Measurements from ENCODE around the gene JAK3. TPM values are rescaled to one million over a fixed set of nuclear protein-coding genes. Genes with fewer than 3 reads are reported as not detected.
"Not testable (repeated sequence)": the region's sequence is repeated elsewhere in the genome, so short reads cannot be mapped to it uniquely, and the experiment has no call there.

The JAK3 gene
- total and polyA plus RNA-seq, 2 of the 8 experiments (the other 6 are each of a cell fraction or from before 2014, with no cell fraction given): 4.0 to 4.7 TPM

DNA sequence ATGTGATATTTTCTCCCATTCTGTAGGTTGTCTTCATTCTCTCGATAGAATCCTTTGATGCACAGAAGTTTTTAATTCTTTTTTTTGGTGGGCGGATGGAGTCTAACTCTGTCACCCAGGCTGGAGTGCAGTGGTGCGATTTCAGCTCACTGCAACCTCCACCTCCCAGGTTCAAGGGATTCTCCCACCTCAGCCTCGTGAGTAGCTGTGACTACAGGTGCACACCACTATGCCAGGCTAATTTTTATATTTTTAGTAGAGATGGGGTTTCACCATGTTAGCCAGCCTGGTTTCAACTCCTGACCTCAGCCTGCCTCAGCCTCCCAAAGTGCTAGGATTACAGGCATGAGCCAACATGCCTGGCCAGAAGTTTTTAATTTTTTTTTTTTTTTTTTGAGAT lies 39.4 kb upstream of the JAK3 start:
- H3K4me1 ChIP-seq (replicated peaks in 1 of 4; ENCODE audit: control insufficient read depth in 3 of 4, insufficient read depth in 4 of 4, low read length in 3 of 4); H3K27me3 ChIP-seq (replicated peaks in 1 of 4; ENCODE audit: control insufficient read depth in 3 of 4, extremely low read depth in 1 of 4, insufficient read depth in 3 of 4, low read length in 3 of 4); H2AFZ ChIP-seq (ENCODE audit: low read length); H3K79me1 ChIP-seq (ENCODE audit: low read depth, low read length); H2BK15ac ChIP-seq (ENCODE audit: low read length); FAIRE-seq; H3K9me3 ChIP-seq (ENCODE audit: insufficient read depth in 2 of 2, low read depth in 1 of 2, low read length in 1 of 2); H3K4ac ChIP-seq (replicated peaks; ENCODE audit: insufficient read length, low read depth, low read length); H3K79me2 ChIP-seq (ENCODE audit: control insufficient read depth in 1 of 2, insufficient read depth in 2 of 2, low read length in 2 of 2); H3K14ac ChIP-seq (ENCODE audit: insufficient read length); H3K4me2 ChIP-seq (ENCODE audit: insufficient read depth in 1 of 2, low read depth in 2 of 2, low read length in 2 of 2); H4K91ac ChIP-seq (replicated peaks; ENCODE audit: insufficient read length, low read length); H2BK12ac ChIP-seq (ENCODE audit: low read depth, low read length); H3K18ac ChIP-seq (ENCODE audit: extremely low read depth, low read length); H2BK5ac ChIP-seq (ENCODE audit: low read depth, low read length); H3K23ac ChIP-seq (ENCODE audit: insufficient read length); H4K5ac ChIP-seq (ENCODE audit: insufficient read length, low read depth, low read length); H2AK5ac ChIP-seq (ENCODE audit: low read depth, low read length); H3K23me2 ChIP-seq (ENCODE audit: low read depth, low read length); H4K8ac ChIP-seq (ENCODE audit: extremely low read depth, insufficient read depth, low read length); H3K9ac ChIP-seq (replicated peaks in 1 of 4; ENCODE audit: extremely low read depth in 1 of 4, low read depth in 3 of 4, low read length in 3 of 4); H3K36me3 ChIP-seq (ENCODE audit: control insufficient read depth in 2 of 4, insufficient read depth in 4 of 4, low read length in 3 of 4); H2BK20ac ChIP-seq (ENCODE audit: low read length); H3K56ac ChIP-seq (replicated peaks; ENCODE audit: insufficient read length, low read depth, low read length); H3K27ac ChIP-seq (ENCODE audit: low read depth, low read length); H2BK120ac ChIP-seq (replicated peaks; ENCODE audit: low read depth, low read length); H4K20me1 ChIP-seq (replicated peaks in 1 of 2; ENCODE audit: control insufficient read depth in 1 of 2, insufficient read depth in 2 of 2, low read length in 2 of 2); DNase-seq (ENCODE audit: low read depth in 1 of 2, low spot score in 2 of 2); H3K4me3 ChIP-seq (ENCODE audit: extremely low read depth in 1 of 4, insufficient read depth in 2 of 4, low read depth in 3 of 4, low read length in 4 of 4): not testable (repeated sequence)
- POLR2A ChIA-PET (ENCODE audit: partially characterized antibody): interaction anchor here (1.4 kb wide), 1 partner anchor 28 kb away, joined by 5 read pairs; the partner anchor contains the start of gene RPL18A
- 81% methylated on average over 4 of the region's 4 CpGs; no CpG with 5 or more reads in 1 of the 2 experiments for WGBS, 2 experiments (ENCODE audit: extremely low coverage in 1 of 2, insufficient coverage in 1 of 2, insufficient read length in 1 of 2, insufficient replicate concordance in 2 of 2, low coverage in 1 of 2, low lambda C conversion rate in 2 of 2, missing lambda C conversion rate in 1 of 2)
- CTCF ChIA-PET (ENCODE audit: partially characterized antibody): interaction anchor here (0.7 to 1.0 kb wide), 2 partner anchors 56 to 111 kb away, joined by 3 read pairs; no protein-coding TSS in a partner anchor

Data from H1 (cell line).